Measurements from ENCODE around the gene GAB2. TPM values are rescaled to one million over a fixed set of nuclear protein-coding genes. Genes with fewer than 3 reads are reported as not detected.

The GAB2 gene
- total RNA-seq, 2 experiments from 2014 or later = 1.2 to 1.3 TPM

- H3K79me2 ChIP-seq (ENCODE audit: insufficient read depth, low read depth, low read length) = no peaks in the 10 kb centered on the region
- H3K36me3 ChIP-seq (ENCODE audit: insufficient read depth, low read length) = no peaks in the 10 kb centered on the region
- no TSS peak for BruUV-seq (replicated peaks)
- no peaks in the 10 kb centered on the region for H4K20me1 ChIP-seq (ENCODE audit: insufficient read depth, low read length)
- TF ChIP-seq CTCF (conservative IDR thresholded peaks at IDR 0.05; ENCODE audit: low read length) = no peak
- no peak for TF ChIP-seq EZH2phosphoT487 (IDR thresholded peaks at IDR 0.05; ENCODE audit: borderline replicate concordance, low read depth, low read length)
- H3K27ac ChIP-seq (ENCODE audit: low read depth, low read length, poor library complexity, severe bottlenecking) = no peak overlapping the region
- no peaks in the 10 kb centered on the region for H3K9me2 ChIP-seq (ENCODE audit: insufficient read depth, low read length)
- DNase-seq (ENCODE audit: low spot score) = no peak
- H3K4me3 ChIP-seq (ENCODE audit: low read depth, low read length, poor library complexity, severe bottlenecking) = no peak overlapping the region
- no peaks in the 10 kb centered on the region for H3K4me1 ChIP-seq (ENCODE audit: insufficient read depth, low read length, poor library complexity, severe bottlenecking)
- H3K4me2 ChIP-seq (ENCODE audit: low read length) = no peak overlapping the region
- ChIA-PET POLR2A (no interaction called here), CTCF (ENCODE audit: unreplicated experiment) (no interaction called here)
- no peaks in the 10 kb centered on the region for H3K9me3 ChIP-seq (ENCODE audit: low read length)
- no peak overlapping the region for H2AFZ ChIP-seq (ENCODE audit: low read length)
- intact Hi-C loops (cut with micrococcal nuclease; ENCODE audit: unreplicated experiment) = no loop called here
These were observed 250.7 kb downstream of the GAB2 start for GRCh38 chr11:78166855-78167469.

Other genes with a start within 250 kb of the GAB2 start
- gene KCTD21, start 229.2 kb downstream of the GAB2 start, total RNA-seq (2014; rRNA removed; shearing (Covaris generic)) = 1.5 and 2.8 TPM in 2 replicates
- 2.5 and 2.7 TPM in 2 replicates for gene KCTD21, start 229.2 kb downstream of the GAB2 start, total RNA-seq (2022)
- 3.2 and 3.4 TPM in 2 replicates for gene USP35, start 228.9 kb downstream of the GAB2 start, total RNA-seq (2014; rRNA removed; shearing (Covaris generic))
- gene USP35, start 228.9 kb downstream of the GAB2 start, total RNA-seq (2022) = 4.8 and 4.9 TPM in 2 replicates
- gene NARS2, start 157.0 kb upstream of the GAB2 start, total RNA-seq (2014; rRNA removed; shearing (Covaris generic)) = 25.5 and 28.1 TPM in 2 replicates
- gene NARS2, start 157.0 kb upstream of the GAB2 start, total RNA-seq (2022) = 28.8 and 29.2 TPM in 2 replicates